Measurements from ENCODE around the gene TMED9. TPM values are rescaled to one million over a fixed set of nuclear protein-coding genes. Genes with fewer than 3 reads are reported as not detected.

Gene TMED9
- 67.6 and 89.7 TPM in 2 replicates for total RNA-seq (2014; rRNA removed; shearing (Covaris generic))
- total RNA-seq (2022), result 125 and 134 TPM in 2 replicates
- percentile 84 among the genes with signal in this experiment for Bru-seq, nascent RNA
- percentile 87 among the genes with signal in this experiment for BruChase-seq, experiment 1, labeled RNA remaining after a 6-hour chase
- percentile 91 among the genes with signal in this experiment for BruChase-seq, experiment 2, labeled RNA remaining after a 2-hour chase
- long read RNA-seq, transcript TMED9-201 (5 exons, 1,473 nt), result major isoform, 124 of 144 reads
- long read RNA-seq, partial matches to known transcripts, result 3 of 144 reads
- long read RNA-seq, other reads (novel, unspliced or antisense), result 15 of 144 reads

DNA sequence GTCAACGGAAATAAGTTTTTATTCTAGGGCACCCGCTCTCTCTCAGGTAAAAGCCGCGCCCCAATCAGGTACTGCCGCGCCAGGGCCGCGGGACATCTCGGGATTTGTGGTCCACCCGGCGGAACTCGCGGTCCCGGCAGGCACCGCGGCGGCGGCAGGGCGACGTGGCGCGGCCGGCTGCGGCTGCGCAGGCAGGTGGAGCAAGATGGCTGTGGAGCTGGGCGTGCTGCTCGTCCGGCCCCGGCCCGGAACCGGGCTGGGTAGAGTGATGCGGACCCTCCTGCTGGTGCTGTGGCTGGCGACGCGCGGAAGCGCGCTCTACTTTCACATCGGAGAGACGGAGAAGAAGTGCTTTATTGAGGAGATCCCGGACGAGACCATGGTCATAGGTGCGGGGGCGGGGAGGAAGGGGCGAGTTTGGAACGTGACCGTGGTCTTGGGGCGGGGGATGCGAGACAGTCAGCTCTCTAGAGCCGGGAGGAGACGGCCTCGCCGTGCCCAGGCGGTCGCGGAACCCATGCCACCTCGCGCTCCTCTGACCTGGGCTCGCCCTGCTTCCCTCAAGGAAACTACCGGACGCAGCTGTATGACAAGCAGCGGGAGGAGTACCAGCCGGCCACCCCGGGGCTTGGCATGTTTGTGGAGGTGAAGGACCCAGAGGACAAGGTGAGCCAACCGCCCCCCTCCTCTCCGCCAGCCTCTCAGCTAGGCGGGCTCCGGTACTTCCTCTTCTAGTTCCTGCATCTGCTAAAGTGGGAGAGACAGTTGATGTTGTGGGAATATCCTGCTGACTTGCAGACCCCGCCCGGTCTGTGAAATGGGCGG lies at the start of gene TMED9:
Gene TMED9 (plus strand): TSS at position 194 of the 825 bp plus-strand sequence. CDS start 12 bp downstream, at position 206.
- Histone ChIP-seq H4K20me1 (ENCODE audit: insufficient read depth, low read length) (0 out of 2 replicates have a peak, but pooled peaks cover 5% of the 10 kb centered on the region), H3K9me3 (ENCODE audit: low read length) (no peaks in the 10 kb centered on the region), H3K4me3 (ENCODE audit: low read depth, low read length, poor library complexity, severe bottlenecking) (peak within 1 kb of the TSS; percentile 91), H3K79me2 (ENCODE audit: insufficient read depth, low read depth, low read length) (peaks cover 21% of the 10 kb centered on the region), H3K36me3 (ENCODE audit: insufficient read depth, low read length) (peaks cover 41% of the 10 kb centered on the region), H3K9me2 (ENCODE audit: insufficient read depth, low read length) (no peaks in the 10 kb centered on the region), H3K4me1 (ENCODE audit: insufficient read depth, low read length, poor library complexity, severe bottlenecking) (peaks cover 16% of the 10 kb centered on the region), H3K27ac (ENCODE audit: low read depth, low read length, poor library complexity, severe bottlenecking) (peak within 1 kb of the TSS; percentile 73), H2AFZ (ENCODE audit: low read length) (peak within 1 kb of the TSS; percentile 71; the same call in 1 of the 2 replicates), H3K4me2 (ENCODE audit: low read length) (peak within 1 kb of the TSS; percentile 81)
- ChIA-PET CTCF (ENCODE audit: unreplicated experiment) (interaction anchor here (1.2 kb wide), 1 partner anchor 82 kb away, joined by 3 read pairs; no protein-coding TSS in a partner anchor), POLR2A (interaction anchor here (0.6 to 1.4 kb wide), 6 partner anchors 9 to 1155 kb away, joined by 3 to 6 read pairs (median 4); no protein-coding TSS in a partner anchor)
- BruUV-seq (replicated peaks), result no TSS peak
- DNase-seq (ENCODE audit: low spot score), result peak; percentile 90
- intact Hi-C loops (cut with micrococcal nuclease; ENCODE audit: unreplicated experiment), result loop anchor here (2.0 to 10.0 kb wide), 3 partner anchors 83 to 473 kb away; partner anchors contain the start of genes DOK3, F12 and PFN3
- TF ChIP-seq, protein P1, sequence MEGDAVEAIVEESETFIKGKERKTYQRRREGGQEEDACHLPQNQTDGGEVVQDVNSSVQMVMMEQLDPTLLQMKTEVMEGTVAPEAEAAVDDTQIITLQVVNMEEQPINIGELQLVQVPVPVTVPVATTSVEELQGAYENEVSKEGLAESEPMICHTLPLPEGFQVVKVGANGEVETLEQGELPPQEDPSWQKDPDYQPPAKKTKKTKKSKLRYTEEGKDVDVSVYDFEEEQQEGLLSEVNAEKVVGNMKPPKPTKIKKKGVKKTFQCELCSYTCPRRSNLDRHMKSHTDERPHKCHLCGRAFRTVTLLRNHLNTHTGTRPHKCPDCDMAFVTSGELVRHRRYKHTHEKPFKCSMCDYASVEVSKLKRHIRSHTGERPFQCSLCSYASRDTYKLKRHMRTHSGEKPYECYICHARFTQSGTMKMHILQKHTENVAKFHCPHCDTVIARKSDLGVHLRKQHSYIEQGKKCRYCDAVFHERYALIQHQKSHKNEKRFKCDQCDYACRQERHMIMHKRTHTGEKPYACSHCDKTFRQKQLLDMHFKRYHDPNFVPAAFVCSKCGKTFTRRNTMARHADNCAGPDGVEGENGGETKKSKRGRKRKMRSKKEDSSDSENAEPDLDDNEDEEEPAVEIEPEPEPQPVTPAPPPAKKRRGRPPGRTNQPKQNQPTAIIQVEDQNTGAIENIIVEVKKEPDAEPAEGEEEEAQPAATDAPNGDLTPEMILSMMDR (conservative IDR thresholded peaks at IDR 0.05; ENCODE audit: low read length), result no peak
- TF ChIP-seq EZH2phosphoT487 (IDR thresholded peaks at IDR 0.05; ENCODE audit: borderline replicate concordance, low read depth, low read length), result no peak

DNA sequence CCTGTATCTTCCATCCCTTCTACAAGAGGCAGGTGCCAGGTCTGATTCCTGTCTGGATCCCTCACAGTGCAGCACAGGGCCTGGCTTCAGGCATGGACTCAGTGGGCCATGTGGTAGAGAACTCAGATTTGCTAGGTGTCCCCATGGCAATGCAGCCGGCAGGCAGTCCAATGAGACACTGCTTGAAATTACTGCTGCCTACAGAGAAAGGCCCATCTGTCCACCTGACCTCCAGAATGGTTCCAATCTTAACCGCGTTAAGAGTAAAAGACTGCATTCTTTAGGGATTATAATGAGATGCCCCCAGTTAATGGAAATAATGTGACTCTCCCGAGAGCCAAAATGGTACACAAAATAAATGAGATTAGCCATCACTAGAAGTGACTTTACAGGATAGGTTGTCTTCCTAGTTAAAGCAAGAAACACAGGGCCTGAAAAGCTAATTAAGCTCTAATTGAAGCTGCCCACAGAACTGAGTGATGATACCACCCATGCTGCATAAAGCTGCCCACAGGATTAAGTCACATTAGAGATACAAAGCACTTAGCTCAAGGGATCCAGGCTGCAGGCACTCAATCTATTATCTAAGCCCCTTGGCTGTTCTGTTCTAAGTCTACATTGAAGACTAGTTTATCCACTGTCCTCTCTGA lies 49.1 kb upstream of the TMED9 start:
- CTCF ChIA-PET (ENCODE audit: unreplicated experiment), result no interaction called here
- no peak overlapping the region for H3K27ac ChIP-seq (ENCODE audit: low read depth, low read length, poor library complexity, severe bottlenecking)
- TF ChIP-seq, protein P1 (conservative IDR thresholded peaks at IDR 0.05; ENCODE audit: low read length), result no peak
- no peak for TF ChIP-seq EZH2phosphoT487 (IDR thresholded peaks at IDR 0.05; ENCODE audit: borderline replicate concordance, low read depth, low read length)
- H3K9me3 ChIP-seq (ENCODE audit: low read length), result no peaks in the 10 kb centered on the region
- H2AFZ ChIP-seq (ENCODE audit: low read length), result no peak overlapping the region
- no peaks in the 10 kb centered on the region for H3K79me2 ChIP-seq (ENCODE audit: insufficient read depth, low read depth, low read length)
- H3K36me3 ChIP-seq (ENCODE audit: insufficient read depth, low read length), result peaks cover 46% of the 10 kb centered on the region
- DNase-seq (ENCODE audit: low spot score), result no peak
- H3K4me2 ChIP-seq (ENCODE audit: low read length), result no peak overlapping the region
- no peaks in the 10 kb centered on the region for H3K4me1 ChIP-seq (ENCODE audit: insufficient read depth, low read length, poor library complexity, severe bottlenecking)
- H4K20me1 ChIP-seq (ENCODE audit: insufficient read depth, low read length), result no peaks in the 10 kb centered on the region
- intact Hi-C loops (cut with micrococcal nuclease; ENCODE audit: unreplicated experiment), result no loop called here
- no peak overlapping the region for H3K4me3 ChIP-seq (ENCODE audit: low read depth, low read length, poor library complexity, severe bottlenecking)
- POLR2A ChIA-PET, result interaction anchor here (1.4 kb wide), 1 partner anchor 45 kb away, joined by 3 read pairs; the partner anchor contains the start of gene PDLIM7
- no peaks in the 10 kb centered on the region for H3K9me2 ChIP-seq (ENCODE audit: insufficient read depth, low read length)
- BruUV-seq (replicated peaks), result no TSS peak
